Common myeloid progenitor, CD34-positive (primary cell): Measurements from ENCODE around the gene GPR171.

Source experiments
- CTCF ChIA-PET: fragments of 350-600 bp; sonication (Branson Sonifier 250); formaldehyde crosslinking; loops from one replicate; lab custom pipeline; 2021; ENCODE audit warnings: antibody characterized with exemption; lab: Charles Lee
- POLR2A ChIA-PET: fragments of 350-600 bp; sonication (Branson Sonifier 250); formaldehyde crosslinking; loops from one replicate; lab custom pipeline; 2021; ENCODE audit warnings: antibody characterized with exemption; lab: Charles Lee
- DNase-seq, 3 donors: peaks; one replicate each; pipeline versions ENCODE4 v3.0.0 to v3.0.0-alpha.2; 2013
- H3K27ac ChIP-seq, 2 experiments: 1 replicate in 1 of 2; 2 replicates in 1 of 2; pipeline ENCODE4 v1.7.0; 2013; ENCODE audit warnings: inconsistent platforms in 2 of 2, low read length in 2 of 2, mild to moderate bottlenecking in 2 of 2, low read depth in 1 of 2, moderate library complexity in 1 of 2; ENCODE audit not compliant: severe bottlenecking in 2 of 2, insufficient read depth in 1 of 2, poor library complexity in 1 of 2
- H3K27me3 ChIP-seq, 5 experiments: replicated peaks in 2 of 5; 1 replicate in 3 of 5; 2 replicates in 2 of 5; pipeline versions ENCODE4 v1.6.1 to v1.7.0; 2013; ENCODE audit warnings: low read length in 4 of 5, mild to moderate bottlenecking in 2 of 5, moderate library complexity in 2 of 5, inconsistent platforms in 1 of 5; ENCODE audit not compliant: insufficient read depth in 5 of 5, control insufficient read depth in 4 of 5
- H3K36me3 ChIP-seq, 4 experiments: 1 replicate in 2 of 4; 2 replicates in 2 of 4; pipeline versions ENCODE4 v1.6.1 to v1.7.0; 2013; ENCODE audit warnings: low read length in 3 of 4, control low read depth in 1 of 4, mild to moderate bottlenecking in 1 of 4; ENCODE audit not compliant: control insufficient read depth in 4 of 4, insufficient read depth in 4 of 4
- H3K4me1 ChIP-seq, 4 experiments: 1 replicate in 3 of 4; 2 replicates in 1 of 4; pipeline versions ENCODE4 v1.6.1 to v1.7.1; 2013; ENCODE audit warnings: low read length in 3 of 4, mild to moderate bottlenecking in 3 of 4, control low read depth in 1 of 4, inconsistent platforms in 1 of 4, moderate library complexity in 1 of 4; ENCODE audit not compliant: control insufficient read depth in 4 of 4, insufficient read depth in 4 of 4; ENCODE audit errors: control extremely low read depth in 1 of 4
- H3K4me3 ChIP-seq, 7 experiments: 1 replicate in 4 of 7; 2 replicates in 3 of 7; pipeline versions ENCODE4 v1.5.1 to v1.7.0; 2013; ENCODE audit warnings: mild to moderate bottlenecking in 7 of 7, low read length in 6 of 7, moderate library complexity in 6 of 7, inconsistent platforms in 2 of 7, low read depth in 2 of 7, control low read depth in 1 of 7; ENCODE audit not compliant: insufficient read depth in 4 of 7, control insufficient read depth in 1 of 7; ENCODE audit errors: extremely low read depth in 1 of 7
- H3K9me3 ChIP-seq, 5 experiments: 1 replicate in 4 of 5; 2 replicates in 1 of 5; pipeline versions ENCODE4 v1.6.1 to v1.7.1; 2013; ENCODE audit warnings: low read length in 4 of 5, mild to moderate bottlenecking in 2 of 5, inconsistent platforms in 1 of 5, low read depth in 1 of 5, moderate library complexity in 1 of 5; ENCODE audit not compliant: control insufficient read depth in 4 of 5, insufficient read depth in 2 of 5; ENCODE audit errors: control extremely low read depth in 1 of 5
- WGBS: methylation state at CpG from one replicate; pipeline ENCODE4 v1.1.5; 2013; ENCODE audit not compliant: insufficient coverage; 5-methylcytosine and 5-hydroxymethylcytosine counted together

The GPR171 gene

DNA sequence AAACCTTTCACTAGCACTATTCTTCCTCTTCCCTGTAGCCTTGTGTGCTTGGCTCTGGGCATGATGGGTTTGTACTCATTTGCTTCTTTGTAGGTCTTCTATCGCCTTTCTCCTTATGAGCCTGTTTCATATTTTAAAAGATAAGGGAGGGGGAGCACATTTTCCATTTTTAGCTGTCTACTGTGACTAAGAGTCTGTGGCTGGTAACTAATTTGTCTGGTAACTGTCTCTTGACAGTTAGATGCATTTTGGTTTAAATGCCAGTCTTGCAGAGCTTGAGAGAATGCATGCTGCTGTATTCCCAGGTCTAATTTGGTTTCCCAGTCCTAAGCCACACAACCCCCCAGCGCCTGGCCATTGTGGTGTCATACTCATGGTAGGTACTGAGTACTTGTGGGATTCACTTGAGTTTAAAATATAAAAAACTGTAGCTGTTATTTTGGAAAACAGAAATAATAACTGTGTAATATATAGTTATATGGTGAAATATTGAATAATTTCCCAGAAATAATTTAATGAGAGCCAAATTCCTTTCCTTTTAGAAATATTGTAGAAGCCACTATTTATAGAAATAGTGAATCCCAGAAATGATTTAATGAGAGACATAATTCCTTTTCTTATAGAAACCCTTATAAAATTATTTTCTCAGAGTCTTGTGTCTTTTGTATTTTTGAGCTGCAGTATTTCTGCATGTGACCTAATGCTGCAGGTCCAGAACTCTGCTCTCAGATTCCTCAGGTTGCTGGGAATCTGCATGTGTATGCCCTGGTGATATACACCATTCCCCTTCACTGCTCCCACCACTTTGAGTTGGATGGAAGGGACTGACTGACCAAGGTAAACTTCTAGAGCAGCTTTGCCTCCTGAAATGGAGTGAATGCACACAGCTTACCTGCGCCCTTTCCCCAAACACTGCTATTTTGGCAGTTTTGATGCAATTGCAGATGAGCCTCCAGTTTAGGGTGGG lies 13.9 kb upstream of the GPR171 start:
- Histone ChIP-seq H3K4me3 (no peak overlapping the region), H3K36me3 (peaks cover 0 to 29% (median 6%) of the 10 kb centered on the region in 4 experiments), H3K27me3 (no peaks in the 10 kb centered on the region), H3K27ac (no peak overlapping the region), H3K4me1 (peaks cover 0 to 5% (median 0%) of the 10 kb centered on the region in 4 experiments), H3K9me3 (peaks cover 0 to 3% (median 0%) of the 10 kb centered on the region in 5 experiments)
- ChIA-PET POLR2A (interaction anchor here (0.6 kb wide), 1 partner anchor 12 kb away, joined by 4 read pairs; no protein-coding TSS in a partner anchor), CTCF (interaction anchor here (0.8 to 4.6 kb wide), 6 partner anchors 8 to 75 kb away, joined by 3 to 29 read pairs (median 4); partner anchors contain the start of gene GPR171)
- DNase-seq = peak in 1 of 3 donors; percentile 48
- 100% methylated on average over 1 of the region's 3 CpGs for WGBS

DNA sequence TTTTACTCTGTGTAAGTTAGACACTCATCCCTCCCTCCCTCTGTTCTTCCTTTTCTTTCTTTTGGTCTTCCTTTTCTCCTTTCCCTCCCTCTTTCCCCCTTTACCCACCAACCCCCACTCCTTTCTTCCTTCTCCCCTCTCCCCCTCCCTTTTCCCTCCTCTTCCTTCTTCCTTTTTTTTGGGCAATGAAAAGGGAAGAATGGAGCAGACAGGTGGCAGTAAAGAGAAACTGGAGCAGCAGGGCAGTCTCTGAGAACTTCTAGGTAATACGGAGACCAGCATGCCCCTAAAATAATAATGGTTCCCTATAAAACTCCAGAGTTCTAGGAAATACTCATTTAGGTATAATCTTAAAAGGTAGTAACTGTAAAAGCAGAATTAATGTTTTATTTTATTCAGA lies 11.4 kb upstream of the GPR171 start:
- CTCF ChIA-PET = interaction anchor here (0.6 to 4.6 kb wide), 5 partner anchors 9 to 199 kb away, joined by 3 to 29 read pairs (median 3); no protein-coding TSS in a partner anchor
- Histone ChIP-seq H3K36me3 (peaks cover 0 to 11% (median 1%) of the 10 kb centered on the region in 4 experiments), H3K27ac (no peak overlapping the region), H3K27me3 (no peaks in the 10 kb centered on the region), H3K4me3 (no peak overlapping the region), H3K9me3 (no peaks in the 10 kb centered on the region), H3K4me1 (peaks cover 5 to 21% (median 15%) of the 10 kb centered on the region in 4 experiments)
- no peak for DNase-seq
- no CpG with 5 or more reads among the region's 1 CpG for WGBS
- POLR2A ChIA-PET = no interaction called here

DNA sequence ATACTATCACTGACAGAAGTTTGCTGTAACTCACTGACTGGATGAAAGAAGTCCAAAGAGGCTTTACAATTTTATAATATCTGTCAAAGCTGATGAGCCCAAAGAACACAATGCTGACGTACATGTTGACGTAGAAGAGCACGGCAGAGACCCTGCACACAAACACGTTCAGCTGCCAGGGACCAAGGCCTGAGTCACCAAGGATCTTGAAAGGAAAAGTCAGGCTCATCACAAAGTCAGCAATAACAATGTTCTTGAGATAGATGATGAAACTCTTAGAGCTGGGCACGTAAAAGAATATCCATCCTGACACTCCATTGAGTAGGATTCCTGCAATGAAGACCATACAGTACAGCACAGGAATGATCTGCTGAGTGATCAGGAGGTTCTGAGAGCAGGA lies 10.9 kb upstream of the GPR171 start:
- no peak for DNase-seq
- POLR2A ChIA-PET = no interaction called here
- Histone ChIP-seq H3K4me1 (peaks cover 5 to 27% (median 15%) of the 10 kb centered on the region in 4 experiments), H3K27ac (no peak overlapping the region), H3K36me3 (peaks cover 0 to 9% (median 1%) of the 10 kb centered on the region in 4 experiments), H3K27me3 (no peaks in the 10 kb centered on the region), H3K9me3 (no peaks in the 10 kb centered on the region), H3K4me3 (no peak overlapping the region)
- WGBS = 98% methylated on average over 5 of the region's 5 CpGs
- CTCF ChIA-PET = interaction anchor here (0.8 kb wide), 1 partner anchor 69 kb away, joined by 4 read pairs; no protein-coding TSS in a partner anchor

DNA sequence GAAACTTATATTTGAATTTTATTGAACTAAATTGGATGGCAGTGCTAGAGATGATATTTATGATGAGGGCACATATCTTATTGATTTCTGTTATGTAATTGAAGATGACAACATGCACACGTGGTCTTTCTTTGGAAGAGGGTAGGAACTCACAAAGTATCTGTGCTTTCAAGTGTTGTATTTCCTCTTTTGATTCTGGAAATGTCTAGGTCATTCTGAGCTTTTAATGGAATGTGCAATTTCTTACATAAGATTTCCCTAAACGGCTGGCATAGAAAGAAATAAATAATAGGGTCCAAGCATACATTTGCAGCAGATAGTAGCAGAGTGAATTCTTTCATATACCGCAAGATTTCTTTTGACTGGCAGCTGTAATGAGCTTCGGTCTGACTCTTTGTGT lies 10.1 kb upstream of the GPR171 start:
- CTCF ChIA-PET = interaction anchor here (1.0 to 7.2 kb wide), 2 partner anchors 13 to 46 kb away, joined by 3 to 48 read pairs; no protein-coding TSS in a partner anchor
- peaks cover 5 to 30% (median 15%) of the 10 kb centered on the region in 4 experiments for H3K4me1 ChIP-seq
- POLR2A ChIA-PET = no interaction called here
- H3K27ac ChIP-seq = no peak overlapping the region
- WGBS = 90% methylated on average over 3 of the region's 4 CpGs
- H3K36me3 ChIP-seq = peaks cover 0 to 9% (median 1%) of the 10 kb centered on the region in 4 experiments
- no peak for DNase-seq
- no peaks in the 10 kb centered on the region for H3K27me3 ChIP-seq
- H3K4me3 ChIP-seq = no peak overlapping the region
- H3K9me3 ChIP-seq = no peaks in the 10 kb centered on the region

DNA sequence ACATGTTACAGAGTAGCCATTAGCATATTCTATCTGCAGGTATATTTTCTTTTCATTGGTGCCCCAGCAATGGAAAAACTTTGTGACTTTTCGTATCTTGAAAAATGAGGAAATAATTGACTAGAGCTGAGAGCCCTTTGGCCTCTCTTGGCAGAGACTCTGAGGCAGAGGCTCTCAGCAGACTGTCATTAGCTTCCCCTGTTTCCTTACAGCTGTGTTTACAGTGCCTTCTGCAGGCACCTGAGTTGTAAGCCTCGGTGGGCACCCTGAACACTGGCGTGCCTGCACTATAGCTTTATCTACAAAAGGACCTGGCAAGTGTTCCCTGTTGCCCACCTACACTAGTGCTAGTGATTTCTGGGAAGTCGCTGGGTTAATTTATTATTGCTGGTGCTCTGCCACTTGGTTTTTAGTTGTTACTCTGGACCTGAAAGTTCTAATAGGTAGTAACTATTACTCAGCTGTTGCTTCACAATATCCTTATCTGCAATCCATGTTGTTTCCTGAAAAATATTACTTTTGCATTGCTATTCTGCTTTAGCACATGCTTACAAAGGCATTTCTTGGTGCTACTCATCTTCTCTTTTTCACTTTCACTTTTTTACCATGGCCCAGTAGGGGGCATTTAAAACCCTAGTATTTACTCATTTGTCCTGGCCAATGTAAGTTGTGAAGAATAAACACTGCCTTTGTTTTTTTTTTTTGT lies 7.8 kb upstream of the GPR171 start:
- WGBS = 22% methylated on average over 3 of the region's 4 CpGs
- DNase-seq = peak; percentile 61 to 80 (median 74)
- POLR2A ChIA-PET = no interaction called here

DNA sequence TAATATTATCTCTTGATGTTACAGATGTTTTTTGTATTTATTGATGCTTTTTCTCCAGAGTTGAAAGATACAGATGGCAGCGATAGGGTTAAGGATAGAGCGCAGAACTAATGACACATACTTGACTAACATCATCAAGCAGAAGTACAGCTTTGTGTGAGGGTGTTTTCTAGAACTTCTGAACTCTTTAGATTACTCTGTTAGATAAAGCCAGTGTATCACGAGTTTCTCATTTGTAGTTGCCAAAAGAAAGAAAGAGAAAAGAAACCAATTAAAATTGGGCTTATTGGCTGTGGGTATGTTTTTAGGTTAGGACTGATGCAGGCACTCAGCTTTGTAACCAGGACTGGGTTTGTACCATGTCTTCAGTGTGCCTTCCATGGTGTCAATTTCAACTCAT lies 6.6 kb upstream of the GPR171 start:
- POLR2A ChIA-PET = no interaction called here
- Histone ChIP-seq H3K4me1 (peaks cover 5 to 36% (median 12%) of the 10 kb centered on the region in 4 experiments), H3K27me3 (no peaks in the 10 kb centered on the region), H3K9me3 (no peaks in the 10 kb centered on the region), H3K27ac (no peak overlapping the region), H3K36me3 (peaks cover 0 to 13% (median 5%) of the 10 kb centered on the region in 4 experiments), H3K4me3 (no peak overlapping the region)
- DNase-seq = peak in 2 of 3 donors; percentile 15 to 44
- no CpG with 5 or more reads among the region's 3 CpGs for WGBS
- CTCF ChIA-PET = interaction anchor here (1.1 to 7.2 kb wide), 7 partner anchors 10 to 83 kb away, joined by 3 to 48 read pairs (median 7); partner anchors contain the start of gene P2RY14

More for the DNA sequence above, 7.8 kb upstream of the GPR171 start:
- H3K9me3 ChIP-seq = no peaks in the 10 kb centered on the region
- H3K27me3 ChIP-seq = no peaks in the 10 kb centered on the region
- peak overlapping the region in 1 of 2 experiments; percentile 68 for H3K27ac ChIP-seq
- peak overlapping the region in 4 of 7 experiments; percentile 22 to 66 (median 40) for H3K4me3 ChIP-seq
- H3K36me3 ChIP-seq = peaks cover 0 to 13% (median 5%) of the 10 kb centered on the region in 4 experiments
- CTCF ChIA-PET = interaction anchor here (0.6 to 7.2 kb wide), 14 partner anchors 9 to 202 kb away, joined by 3 to 48 read pairs (median 4); partner anchors contain the start of gene P2RY14
- peaks cover 5 to 36% (median 12%) of the 10 kb centered on the region in 4 experiments for H3K4me1 ChIP-seq
